ENCODE results near the gene DQX1.

The DQX1 gene

GRCh38 chr2:74566754-74567085, 40.7 kb upstream of the DQX1 start:
- TF ChIP-seq GABPA (IDR thresholded peaks at IDR 0.05; ENCODE audit: low read depth) (no peak), REST (IDR thresholded peaks at IDR 0.05; ENCODE audit: insufficient replicate concordance, low read depth) (no peak), CTCF (IDR thresholded peaks at IDR 0.05; ENCODE audit: insufficient read depth, low read length) (no peak), SPI1 (IDR thresholded peaks at IDR 0.05; ENCODE audit: borderline replicate concordance, low read depth) (no peak), POLR2AphosphoS5 (IDR thresholded peaks at IDR 0.05; ENCODE audit: low read depth) (no peak)
- Histone ChIP-seq H3K27ac (replicated peaks) (no peak overlapping the region), H3K4me3 (replicated peaks; ENCODE audit: insufficient read depth, low read length) (no peak overlapping the region), H3K27me3 (ENCODE audit: insufficient read depth, poor library complexity, severe bottlenecking) (no peaks in the 10 kb centered on the region)
- no peak for DNase-seq (ENCODE audit: low read depth in 1 of 2, low spot score in 1 of 2)

- TF ChIP-seq SPI1 (IDR thresholded peaks at IDR 0.05; ENCODE audit: borderline replicate concordance, low read depth) (no peak), GABPA (IDR thresholded peaks at IDR 0.05; ENCODE audit: low read depth) (no peak), CTCF (IDR thresholded peaks at IDR 0.05; ENCODE audit: insufficient read depth, low read length) (no peak), REST (IDR thresholded peaks at IDR 0.05; ENCODE audit: insufficient replicate concordance, low read depth) (no peak), POLR2AphosphoS5 (IDR thresholded peaks at IDR 0.05; ENCODE audit: low read depth) (no peak)
- no peak overlapping the region for H3K4me3 ChIP-seq (replicated peaks; ENCODE audit: insufficient read depth, low read length)
- H3K27me3 ChIP-seq (ENCODE audit: insufficient read depth, poor library complexity, severe bottlenecking): no peaks in the 10 kb centered on the region
- no peak for DNase-seq (ENCODE audit: low read depth in 1 of 2, low spot score in 1 of 2)
- H3K27ac ChIP-seq (replicated peaks): no peak overlapping the region
Observed at GRCh38 chr2:74566076-74566753, 40.2 kb upstream of the DQX1 start.

GRCh38 chr2:74564222-74564621, 38.2 kb upstream of the DQX1 start:
- Histone ChIP-seq H3K27me3 (ENCODE audit: insufficient read depth, poor library complexity, severe bottlenecking) (no peaks in the 10 kb centered on the region), H3K27ac (replicated peaks) (no peak overlapping the region), H3K4me3 (replicated peaks; ENCODE audit: insufficient read depth, low read length) (no peak overlapping the region)
- TF ChIP-seq POLR2AphosphoS5 (IDR thresholded peaks at IDR 0.05; ENCODE audit: low read depth): no peak
- no peak for TF ChIP-seq REST (IDR thresholded peaks at IDR 0.05; ENCODE audit: insufficient replicate concordance, low read depth)
- no peak for TF ChIP-seq SPI1 (IDR thresholded peaks at IDR 0.05; ENCODE audit: borderline replicate concordance, low read depth)
- no peak for TF ChIP-seq GABPA (IDR thresholded peaks at IDR 0.05; ENCODE audit: low read depth)
- TF ChIP-seq CTCF (IDR thresholded peaks at IDR 0.05; ENCODE audit: insufficient read depth, low read length): no peak
- no peak for DNase-seq (ENCODE audit: low read depth in 1 of 2, low spot score in 1 of 2)

Measured in HL-60 (cell line).